ENCODE results near the gene DHX58. TPM values are rescaled to one million over a fixed set of nuclear protein-coding genes. Genes with fewer than 3 reads are reported as not detected.

The DHX58 gene
- total and polyA plus RNA-seq, 10 of the 15 experiments (the other 5 are each of a cell fraction or from before 2014, with no cell fraction given), result 3.5 to 69.8 (median 16.4) TPM

- DNase-seq (ENCODE audit: low read depth, low spot score) (no peak), ATAC-seq (no peak), FAIRE-seq (no peak)
- CTCF ChIA-PET, result interaction anchor here (0.6 to 1.0 kb wide), 3 partner anchors 19 to 247 kb away, joined by 3 read pairs; partner anchors contain the start of gene GHDC
- no peaks in the 10 kb centered on the region for H3K27me3 ChIP-seq (replicated peaks in 1 of 2; ENCODE audit: control insufficient read depth in 2 of 2, insufficient read depth in 2 of 2, low read length in 1 of 2)
- no peak overlapping the region for H3K4me3 ChIP-seq
- WGBS (ENCODE audit: insufficient coverage, insufficient replicate concordance, low lambda C conversion rate, missing lambda C conversion rate), result 71% methylated on average over 14 of the region's 14 CpGs
- RAD21 ChIA-PET (ENCODE audit: unreplicated experiment), result interaction anchor here (0.7 to 1.1 kb wide), 2 partner anchors 22 to 29 kb away, joined by 3 read pairs; no protein-coding TSS in a partner anchor
- in situ Hi-C loops (cut with MboI) (no loop called here), intact Hi-C loops (cut with micrococcal nuclease; ENCODE audit: unreplicated experiment) (no loop called here)
- no peak overlapping the region for H2AFZ ChIP-seq (ENCODE audit: control insufficient read depth, low read depth, low read length)
- no peaks in the 10 kb centered on the region for H3K36me3 ChIP-seq (ENCODE audit: control insufficient read depth in 2 of 2, insufficient read depth in 2 of 2, low read length in 1 of 2)
- no peaks in the 10 kb centered on the region for H3K9me3 ChIP-seq (replicated peaks; ENCODE audit: control insufficient read depth, insufficient read depth, low read length)
- no peak overlapping the region for H3K27ac ChIP-seq (ENCODE audit: control insufficient read depth, insufficient read depth)
- peaks cover 9% of the 10 kb centered on the region for H3K4me1 ChIP-seq (ENCODE audit: control insufficient read depth, insufficient read depth, low read length)
- no TSS peak for BruUV-seq (replicated peaks)
- H4K20me1 ChIP-seq (ENCODE audit: control insufficient read depth, insufficient read depth), result no peaks in the 10 kb centered on the region
- SMC1A ChIA-PET (ENCODE audit: uncharacterized antibody, unreplicated experiment), result no interaction called here
- no peaks in the 10 kb centered on the region for H3K79me2 ChIP-seq (ENCODE audit: control insufficient read depth, insufficient read depth, low read length)
- H3K9ac ChIP-seq (ENCODE audit: control insufficient read depth, insufficient read depth, low read length), result no peak overlapping the region
- POLR2A ChIA-PET, result interaction anchor here (0.6 to 1.0 kb wide), 5 partner anchors 24 to 317 kb away, joined by 3 to 5 read pairs (median 5); no protein-coding TSS in a partner anchor
- H3K4me2 ChIP-seq (ENCODE audit: control insufficient read depth, insufficient read depth), result no peak overlapping the region
- TF ChIP-seq ZNF217 (IDR thresholded peaks at IDR 0.05), result no peak
- TF ChIP-seq, protein P1, sequence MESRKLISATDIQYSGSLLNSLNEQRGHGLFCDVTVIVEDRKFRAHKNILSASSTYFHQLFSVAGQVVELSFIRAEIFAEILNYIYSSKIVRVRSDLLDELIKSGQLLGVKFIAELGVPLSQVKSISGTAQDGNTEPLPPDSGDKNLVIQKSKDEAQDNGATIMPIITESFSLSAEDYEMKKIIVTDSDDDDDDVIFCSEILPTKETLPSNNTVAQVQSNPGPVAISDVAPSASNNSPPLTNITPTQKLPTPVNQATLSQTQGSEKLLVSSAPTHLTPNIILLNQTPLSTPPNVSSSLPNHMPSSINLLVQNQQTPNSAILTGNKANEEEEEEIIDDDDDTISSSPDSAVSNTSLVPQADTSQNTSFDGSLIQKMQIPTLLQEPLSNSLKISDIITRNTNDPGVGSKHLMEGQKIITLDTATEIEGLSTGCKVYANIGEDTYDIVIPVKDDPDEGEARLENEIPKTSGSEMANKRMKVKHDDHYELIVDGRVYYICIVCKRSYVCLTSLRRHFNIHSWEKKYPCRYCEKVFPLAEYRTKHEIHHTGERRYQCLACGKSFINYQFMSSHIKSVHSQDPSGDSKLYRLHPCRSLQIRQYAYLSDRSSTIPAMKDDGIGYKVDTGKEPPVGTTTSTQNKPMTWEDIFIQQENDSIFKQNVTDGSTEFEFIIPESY (IDR thresholded peaks at IDR 0.05), result no peak
- no peak for TF ChIP-seq NRF1 (conservative IDR thresholded peaks at IDR 0.05; ENCODE audit: low read depth, low read length)
- TF ChIP-seq SUPT20H (IDR thresholded peaks at IDR 0.05; ENCODE audit: borderline replicate concordance, control insufficient read depth, low read depth, low read length), result no peak
- no peak for TF ChIP-seq ZNF384 (IDR thresholded peaks at IDR 0.05; ENCODE audit: borderline replicate concordance, low read depth, low read length)
- no peak for TF ChIP-seq TCF7 (IDR thresholded peaks at IDR 0.05; ENCODE audit: borderline replicate concordance)
- no peak for TF ChIP-seq BRCA1 (IDR thresholded peaks at IDR 0.05; ENCODE audit: low read depth, low read length)
- no peak for TF ChIP-seq SPI1 (IDR thresholded peaks at IDR 0.05; ENCODE audit: borderline replicate concordance, insufficient read depth, low read depth, low read length)
- TF ChIP-seq POU2F2 (IDR thresholded peaks at IDR 0.05; ENCODE audit: borderline replicate concordance, low read depth, low read length), result no peak
Observed at GRCh38 chr17:42159796-42160530, 47.4 kb upstream of the DHX58 start.
